GM23338 (cell line): Measurements from ENCODE around the gene TMEM244. TPM values are rescaled to one million over a fixed set of nuclear protein-coding genes. Genes with fewer than 3 reads are reported as not detected.

Experiments
- ATAC-seq: fragments of 200-7000 bp; cut with Tn5 transposase; 3 replicates; pipeline ENCODE4 v1.9.1; 2020
- DNase-seq: peaks from one replicate; pipeline ENCODE4 v3.0.0-alpha.2; 2015; ENCODE audit warnings: low spot score
- H2AFZ ChIP-seq: fragments of 200-600 bp; sonication (generic); 2 replicates; pipeline ENCODE4 v1.8.0; 2016; ENCODE audit warnings: antibody characterized with exemption, mild to moderate bottlenecking, moderate library complexity
- H3F3A ChIP-seq: fragments of 200-600 bp; sonication (generic); replicated peaks from 2 replicates; pipeline ENCODE4 v1.8.0; 2017; ENCODE audit warnings: antibody characterized with exemption, mixed run types, low read depth
- H3K27ac ChIP-seq: fragments of 200-600 bp; sonication (generic); 2 replicates; pipeline ENCODE4 v1.6.1; 2016; ENCODE audit warnings: low read depth
- H3K27me3 ChIP-seq: fragments of 200-600 bp; sonication (generic); 2 replicates; pipeline ENCODE4 v1.8.0; 2016; ENCODE audit warnings: mild to moderate bottlenecking, mixed run types, moderate library complexity; ENCODE audit not compliant: insufficient read depth
- H3K36me3 ChIP-seq: fragments of 200-600 bp; sonication (generic); 2 replicates; pipeline ENCODE4 v1.8.0; 2016; ENCODE audit warnings: mild to moderate bottlenecking; ENCODE audit not compliant: insufficient read depth
- H3K4me1 ChIP-seq: fragments of 200-600 bp; sonication (generic); 2 replicates; pipeline ENCODE4 v1.8.0; 2016; ENCODE audit warnings: mild to moderate bottlenecking, moderate library complexity; ENCODE audit not compliant: insufficient read depth
- H3K4me2 ChIP-seq: fragments of 200-600 bp; sonication (generic); 2 replicates; pipeline ENCODE4 v1.7.1; 2017; ENCODE audit warnings: mixed run types
- H3K4me3 ChIP-seq: fragments of 200-600 bp; sonication (generic); 2 replicates; pipeline ENCODE4 v1.6.1; 2016; ENCODE audit warnings: mixed run types
- H3K79me2 ChIP-seq: fragments of 200-600 bp; sonication (generic); replicated peaks from 2 replicates; pipeline ENCODE4 v1.8.0; 2017; ENCODE audit warnings: mild to moderate bottlenecking; ENCODE audit not compliant: insufficient read depth
- H3K9me2 ChIP-seq: fragments of 200-600 bp; sonication (generic); 2 replicates; pipeline ENCODE4 v1.8.0; 2017; ENCODE audit not compliant: insufficient read depth
- H4K20me1 ChIP-seq: fragments of 200-600 bp; sonication (generic); replicated peaks from 2 replicates; pipeline ENCODE4 v1.8.0; 2017; ENCODE audit warnings: mild to moderate bottlenecking; ENCODE audit not compliant: insufficient read depth
- H3K27ac Mint-ChIP-seq: 2 replicates; pipeline ENCODE4 v1.8.0; 2020; ENCODE audit warnings: inconsistent platforms, mild to moderate bottlenecking, moderate library complexity, mixed read lengths
- H3K27me3 Mint-ChIP-seq: 3 replicates; pipeline ENCODE4 v1.8.0; 2022; ENCODE audit warnings: low read depth, mild to moderate bottlenecking, moderate library complexity, mixed read lengths, inconsistent platforms; ENCODE audit not compliant: insufficient read depth, poor library complexity
- H3K36me3 Mint-ChIP-seq: 3 replicates; pipeline ENCODE4 v1.8.0; 2021; ENCODE audit warnings: low read depth, mild to moderate bottlenecking, inconsistent platforms, moderate library complexity, mixed read lengths
- H3K4me1 Mint-ChIP-seq: 3 replicates; pipeline ENCODE4 v1.8.0; 2020; ENCODE audit warnings: mild to moderate bottlenecking, inconsistent platforms, mixed read lengths
- H3K4me3 Mint-ChIP-seq: 3 replicates; pipeline ENCODE4 v1.8.0; 2021; ENCODE audit warnings: moderate library complexity, mild to moderate bottlenecking, inconsistent platforms, mixed read lengths
- H3K9me3 Mint-ChIP-seq: 3 replicates; pipeline ENCODE4 v1.8.0; 2020; ENCODE audit warnings: moderate library complexity, mild to moderate bottlenecking, inconsistent platforms, mixed read lengths
- CREB1 ChIP-seq: fragments of 250-450 bp; sonication (Bioruptor Pico); IDR thresholded peaks from 2 replicates; pipeline ENCODE4 v1.5.0; 2020; ENCODE audit warnings: low read depth, mild to moderate bottlenecking, moderate library complexity
- EZH2 ChIP-seq: fragments of 200-600 bp; sonication (generic); IDR thresholded peaks from one replicate; pipeline ENCODE4 v1.8.0; 2017; ENCODE audit warnings: antibody characterized with exemption, mild to moderate bottlenecking, low read depth; ENCODE audit not compliant: unreplicated experiment
- EZH2phosphoT487 ChIP-seq: fragments of 200-600 bp; sonication (generic); IDR thresholded peaks from one replicate; pipeline ENCODE4 v1.8.1; 2018; ENCODE audit warnings: antibody characterized with exemption; ENCODE audit not compliant: unreplicated experiment
- JUNB ChIP-seq: IDR thresholded peaks from one replicate; pipeline ENCODE4 v1.6.1; 2016; ENCODE audit warnings: antibody characterized with exemption; ENCODE audit not compliant: unreplicated experiment
- NANOG ChIP-seq: IDR thresholded peaks from 2 replicates; pipeline ENCODE4 v1.6.1; 2016; ENCODE audit warnings: antibody characterized with exemption, borderline replicate concordance
- POLR2AphosphoS5 ChIP-seq: IDR thresholded peaks from 2 replicates; pipeline ENCODE4 v1.6.1; 2016; ENCODE audit warnings: antibody characterized with exemption, low read depth
- REST ChIP-seq: IDR thresholded peaks from one replicate; pipeline ENCODE4 v1.6.1; 2018; ENCODE audit warnings: antibody characterized with exemption; ENCODE audit not compliant: unreplicated experiment
- ZNF114 ChIP-seq: fragments of 250-450 bp; sonication (Bioruptor Pico); IDR thresholded peaks from 2 replicates; pipeline ENCODE4 v1.5.0; 2020; ENCODE audit warnings: mild to moderate bottlenecking, moderate library complexity
- ZNF331 ChIP-seq: fragments of 250-450 bp; sonication (Bioruptor Pico); IDR thresholded peaks from 2 replicates; pipeline ENCODE4 v1.5.0; 2020; ENCODE audit warnings: low read depth, mild to moderate bottlenecking, moderate library complexity
- polyA plus RNA-seq: library from polyadenylated mRNA; unstranded; fragments of >200 nt; fragmentation: Nextera tagmentation; extraction: Ambion mirVana; gene quantifications from 2 replicates; pipeline ENCODE4 v1.2.1, GENCODE V29; 2016
- total RNA-seq: library from RNA; depleted of rRNA; stranded (reverse); fragments of >200 nt; shearing (Covaris generic); gene quantifications from 2 replicates; pipeline ENCODE4 v1.2.3, GENCODE V29; 2014
- TF ChIP-seq, protein P1 (sequence below): fragments of 250-450 bp; sonication (Bioruptor Pico); IDR thresholded peaks from 2 replicates; pipeline ENCODE4 v1.5.0; 2020; ENCODE audit warnings: mild to moderate bottlenecking, moderate library complexity
- TF ChIP-seq, protein P2 (sequence below): IDR thresholded peaks from 2 replicates; pipeline ENCODE4 v1.6.1; 2016; ENCODE audit warnings: antibody characterized with exemption
- TF ChIP-seq, protein P3 (sequence below), 2 experiments: fragments of 200-600 bp in 1 of 2; sonication (generic) in 1 of 2; conservative IDR thresholded peaks; 2 replicates each; pipeline versions ENCODE4 v1.5.1 to v1.6.1; 2016 to 2017; ENCODE audit warnings: antibody characterized with exemption in 2 of 2, low read depth in 2 of 2, mild to moderate bottlenecking in 2 of 2, moderate library complexity in 1 of 2

TMEM244 gene
- total and polyA plus RNA-seq, 2 experiments from 2014 or later: not detected

GRCh38 chr6:129844118-129844891 is 16.8 kb downstream of the TMEM244 start:
- no peaks in the 10 kb centered on the region for H3F3A ChIP-seq
- Mint-ChIP-seq H3K36me3 (no peaks in the 10 kb centered on the region), H3K4me3 (no peak overlapping the region), H3K27me3 (peaks cover 2% of the 10 kb centered on the region), H3K9me3 (no peaks in the 10 kb centered on the region), H3K4me1 (no peaks in the 10 kb centered on the region), H3K27ac (0 out of 2 replicates have a peak overlapping the region, but pooled peaks have one; percentile 72)
- H3K79me2 ChIP-seq: no peaks in the 10 kb centered on the region
- DNase-seq (peak; percentile 70), ATAC-seq (peak; percentile 80)
- H3K27me3 ChIP-seq: no peaks in the 10 kb centered on the region
- no peaks in the 10 kb centered on the region for H4K20me1 ChIP-seq
- H3K4me1 ChIP-seq: no peaks in the 10 kb centered on the region
- H3K4me2 ChIP-seq: no peak overlapping the region
- no peak overlapping the region; the same call in 1 of the 2 replicates for H2AFZ ChIP-seq
- no peak overlapping the region for H3K27ac ChIP-seq
- H3K36me3 ChIP-seq: no peaks in the 10 kb centered on the region
- H3K9me2 ChIP-seq: no peaks in the 10 kb centered on the region
- no peak overlapping the region for H3K4me3 ChIP-seq
- TF ChIP-seq, protein P1, sequence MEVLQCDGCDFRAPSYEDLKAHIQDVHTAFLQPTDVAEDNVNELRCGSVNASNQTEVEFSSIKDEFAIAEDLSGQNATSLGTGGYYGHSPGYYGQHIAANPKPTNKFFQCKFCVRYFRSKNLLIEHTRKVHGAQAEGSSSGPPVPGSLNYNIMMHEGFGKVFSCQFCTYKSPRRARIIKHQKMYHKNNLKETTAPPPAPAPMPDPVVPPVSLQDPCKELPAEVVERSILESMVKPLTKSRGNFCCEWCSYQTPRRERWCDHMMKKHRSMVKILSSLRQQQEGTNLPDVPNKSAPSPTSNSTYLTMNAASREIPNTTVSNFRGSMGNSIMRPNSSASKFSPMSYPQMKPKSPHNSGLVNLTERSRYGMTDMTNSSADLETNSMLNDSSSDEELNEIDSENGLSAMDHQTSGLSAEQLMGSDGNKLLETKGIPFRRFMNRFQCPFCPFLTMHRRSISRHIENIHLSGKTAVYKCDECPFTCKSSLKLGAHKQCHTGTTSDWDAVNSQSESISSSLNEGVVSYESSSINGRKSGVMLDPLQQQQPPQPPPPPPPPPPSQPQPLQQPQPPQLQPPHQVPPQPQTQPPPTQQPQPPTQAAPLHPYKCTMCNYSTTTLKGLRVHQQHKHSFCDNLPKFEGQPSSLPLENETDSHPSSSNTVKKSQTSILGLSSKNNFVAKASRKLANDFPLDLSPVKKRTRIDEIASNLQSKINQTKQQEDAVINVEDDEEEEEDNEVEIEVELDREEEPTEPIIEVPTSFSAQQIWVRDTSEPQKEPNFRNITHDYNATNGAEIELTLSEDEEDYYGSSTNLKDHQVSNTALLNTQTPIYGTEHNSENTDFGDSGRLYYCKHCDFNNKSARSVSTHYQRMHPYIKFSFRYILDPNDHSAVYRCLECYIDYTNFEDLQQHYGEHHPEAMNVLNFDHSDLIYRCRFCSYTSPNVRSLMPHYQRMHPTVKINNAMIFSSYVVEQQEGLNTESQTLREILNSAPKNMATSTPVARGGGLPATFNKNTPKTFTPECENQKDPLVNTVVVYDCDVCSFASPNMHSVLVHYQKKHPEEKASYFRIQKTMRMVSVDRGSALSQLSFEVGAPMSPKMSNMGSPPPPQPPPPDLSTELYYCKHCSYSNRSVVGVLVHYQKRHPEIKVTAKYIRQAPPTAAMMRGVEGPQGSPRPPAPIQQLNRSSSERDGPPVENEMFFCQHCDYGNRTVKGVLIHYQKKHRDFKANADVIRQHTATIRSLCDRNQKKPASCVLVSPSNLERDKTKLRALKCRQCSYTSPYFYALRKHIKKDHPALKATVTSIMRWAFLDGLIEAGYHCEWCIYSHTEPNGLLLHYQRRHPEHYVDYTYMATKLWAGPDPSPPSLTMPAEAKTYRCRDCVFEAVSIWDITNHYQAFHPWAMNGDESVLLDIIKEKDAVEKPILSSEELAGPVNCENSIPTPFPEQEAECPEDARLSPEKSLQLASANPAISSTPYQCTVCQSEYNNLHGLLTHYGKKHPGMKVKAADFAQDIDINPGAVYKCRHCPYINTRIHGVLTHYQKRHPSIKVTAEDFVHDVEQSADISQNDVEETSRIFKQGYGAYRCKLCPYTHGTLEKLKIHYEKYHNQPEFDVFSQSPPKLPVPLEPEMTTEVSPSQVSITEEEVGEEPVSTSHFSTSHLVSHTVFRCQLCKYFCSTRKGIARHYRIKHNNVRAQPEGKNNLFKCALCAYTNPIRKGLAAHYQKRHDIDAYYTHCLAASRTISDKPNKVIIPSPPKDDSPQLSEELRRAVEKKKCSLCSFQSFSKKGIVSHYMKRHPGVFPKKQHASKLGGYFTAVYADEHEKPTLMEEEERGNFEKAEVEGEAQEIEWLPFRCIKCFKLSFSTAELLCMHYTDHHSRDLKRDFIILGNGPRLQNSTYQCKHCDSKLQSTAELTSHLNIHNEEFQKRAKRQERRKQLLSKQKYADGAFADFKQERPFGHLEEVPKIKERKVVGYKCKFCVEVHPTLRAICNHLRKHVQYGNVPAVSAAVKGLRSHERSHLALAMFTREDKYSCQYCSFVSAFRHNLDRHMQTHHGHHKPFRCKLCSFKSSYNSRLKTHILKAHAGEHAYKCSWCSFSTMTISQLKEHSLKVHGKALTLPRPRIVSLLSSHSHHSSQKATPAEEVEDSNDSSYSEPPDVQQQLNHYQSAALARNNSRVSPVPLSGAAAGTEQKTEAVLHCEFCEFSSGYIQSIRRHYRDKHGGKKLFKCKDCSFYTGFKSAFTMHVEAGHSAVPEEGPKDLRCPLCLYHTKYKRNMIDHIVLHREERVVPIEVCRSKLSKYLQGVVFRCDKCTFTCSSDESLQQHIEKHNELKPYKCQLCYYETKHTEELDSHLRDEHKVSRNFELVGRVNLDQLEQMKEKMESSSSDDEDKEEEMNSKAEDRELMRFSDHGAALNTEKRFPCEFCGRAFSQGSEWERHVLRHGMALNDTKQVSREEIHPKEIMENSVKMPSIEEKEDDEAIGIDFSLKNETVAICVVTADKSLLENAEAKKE (CRISPR knock-in tag): no peak
- no peak for TF ChIP-seq POLR2AphosphoS5
- TF ChIP-seq ZNF114 (CRISPR knock-in tag): no peak
- TF ChIP-seq, protein P2, sequence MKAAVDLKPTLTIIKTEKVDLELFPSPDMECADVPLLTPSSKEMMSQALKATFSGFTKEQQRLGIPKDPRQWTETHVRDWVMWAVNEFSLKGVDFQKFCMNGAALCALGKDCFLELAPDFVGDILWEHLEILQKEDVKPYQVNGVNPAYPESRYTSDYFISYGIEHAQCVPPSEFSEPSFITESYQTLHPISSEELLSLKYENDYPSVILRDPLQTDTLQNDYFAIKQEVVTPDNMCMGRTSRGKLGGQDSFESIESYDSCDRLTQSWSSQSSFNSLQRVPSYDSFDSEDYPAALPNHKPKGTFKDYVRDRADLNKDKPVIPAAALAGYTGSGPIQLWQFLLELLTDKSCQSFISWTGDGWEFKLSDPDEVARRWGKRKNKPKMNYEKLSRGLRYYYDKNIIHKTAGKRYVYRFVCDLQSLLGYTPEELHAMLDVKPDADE: no peak
- TF ChIP-seq REST: no peak
- no peak for TF ChIP-seq NANOG
- no peak for TF ChIP-seq ZNF331 (CRISPR knock-in tag)
- TF ChIP-seq EZH2phosphoT487: no peak
- TF ChIP-seq, protein P3, sequence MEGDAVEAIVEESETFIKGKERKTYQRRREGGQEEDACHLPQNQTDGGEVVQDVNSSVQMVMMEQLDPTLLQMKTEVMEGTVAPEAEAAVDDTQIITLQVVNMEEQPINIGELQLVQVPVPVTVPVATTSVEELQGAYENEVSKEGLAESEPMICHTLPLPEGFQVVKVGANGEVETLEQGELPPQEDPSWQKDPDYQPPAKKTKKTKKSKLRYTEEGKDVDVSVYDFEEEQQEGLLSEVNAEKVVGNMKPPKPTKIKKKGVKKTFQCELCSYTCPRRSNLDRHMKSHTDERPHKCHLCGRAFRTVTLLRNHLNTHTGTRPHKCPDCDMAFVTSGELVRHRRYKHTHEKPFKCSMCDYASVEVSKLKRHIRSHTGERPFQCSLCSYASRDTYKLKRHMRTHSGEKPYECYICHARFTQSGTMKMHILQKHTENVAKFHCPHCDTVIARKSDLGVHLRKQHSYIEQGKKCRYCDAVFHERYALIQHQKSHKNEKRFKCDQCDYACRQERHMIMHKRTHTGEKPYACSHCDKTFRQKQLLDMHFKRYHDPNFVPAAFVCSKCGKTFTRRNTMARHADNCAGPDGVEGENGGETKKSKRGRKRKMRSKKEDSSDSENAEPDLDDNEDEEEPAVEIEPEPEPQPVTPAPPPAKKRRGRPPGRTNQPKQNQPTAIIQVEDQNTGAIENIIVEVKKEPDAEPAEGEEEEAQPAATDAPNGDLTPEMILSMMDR (conservative IDR thresholded peaks at IDR 0.05; ENCODE audit: low read depth in 2 of 2): no peak
- no peak for TF ChIP-seq JUNB
- TF ChIP-seq CREB1 (CRISPR knock-in tag): no peak
- TF ChIP-seq EZH2: no peak
